Tibial nerve (tissue), 4 donors: Measurements from ENCODE around the gene NDUFA13. TPM values are rescaled to one million over a fixed set of nuclear protein-coding genes. Genes with fewer than 3 reads are reported as not detected.

ENCODE experiments used
- DNase-seq, 2 donors: peaks; one replicate each; pipeline ENCODE4 v3.0.0-alpha.2; 2019; ENCODE audit warnings: low spot score in 2 of 2
- H3K27ac ChIP-seq, 4 donors: fragments of 200-600 bp; sonication (generic) in 3 of 4; one replicate each; pipeline ENCODE4 v1.5.1; 2017 to 2019; ENCODE audit warnings: mild to moderate bottlenecking in 1 of 4
- H3K27me3 ChIP-seq, 2 donors: fragments of 200-600 bp; sonication (generic) in 1 of 2; one replicate each; pipeline versions ENCODE4 v1.5.1 to v1.6.0; 2017 to 2019
- H3K36me3 ChIP-seq, 3 donors: fragments of 200-600 bp; sonication (generic); one replicate each; pipeline ENCODE4 v1.5.1; 2018 to 2019
- H3K4me1 ChIP-seq, 4 donors: fragments of 200-600 bp; sonication (generic) in 3 of 4; one replicate each; pipeline ENCODE4 v1.5.1; 2017 to 2019
- H3K4me3 ChIP-seq, 4 donors: fragments of 200-600 bp; sonication (generic) in 3 of 4; one replicate each; pipeline ENCODE4 v1.5.1; 2017 to 2019; ENCODE audit warnings: mild to moderate bottlenecking in 1 of 4, moderate library complexity in 1 of 4
- H3K9me3 ChIP-seq, 4 donors: fragments of 200-600 bp; sonication (generic) in 3 of 4; one replicate each; pipeline ENCODE4 v1.5.1; 2017 to 2019
- EP300 ChIP-seq, 2 donors: sonication (generic); formaldehyde crosslinking; IDR thresholded peaks; one replicate each; pipeline ENCODE4 v1.6.1; 2017; ENCODE audit warnings: antibody characterized with exemption in 2 of 2, mild to moderate bottlenecking in 1 of 2
- POLR2A ChIP-seq, 2 donors: fragments of 450-650 bp; IDR thresholded peaks; one replicate each; pipeline ENCODE4 v1.6.1; 2017; ENCODE audit warnings: antibody characterized with exemption in 2 of 2, mild to moderate bottlenecking in 2 of 2, moderate library complexity in 2 of 2
- WGBS, 2 donors: methylation state at CpG; one replicate each; pipeline ENCODE4 v1.1.5; 2018; 5-methylcytosine and 5-hydroxymethylcytosine counted together
- total RNA-seq, 4 donors: library from RNA; depleted of rRNA; stranded (reverse); fragments of >200 nt; gene quantifications; one replicate each; pipeline ENCODE4 v1.1.0, GENCODE V29; 2016
- TF ChIP-seq, protein P1 (sequence below), 5 experiments: fragments of 200-600 bp in 3 of 5; fragments of 450-650 bp in 2 of 5; sonication (generic) in 3 of 5; IDR thresholded peaks; one replicate each; pipeline ENCODE4 v1.5.1; 2016 to 2019; ENCODE audit warnings: antibody characterized with exemption in 5 of 5, mild to moderate bottlenecking in 3 of 5, moderate library complexity in 2 of 5

Gene NDUFA13
- total RNA-seq, 4 donors from 2014 or later, result 27.3 to 93.6 (median 61.6) TPM

- WGBS, 2 donors, result 83 to 84% methylated on average over 20 to 25 of the region's 34 CpGs
Observed at GRCh38 chr19:19535311-19536191, 19.5 kb downstream of the NDUFA13 start.

DNA sequence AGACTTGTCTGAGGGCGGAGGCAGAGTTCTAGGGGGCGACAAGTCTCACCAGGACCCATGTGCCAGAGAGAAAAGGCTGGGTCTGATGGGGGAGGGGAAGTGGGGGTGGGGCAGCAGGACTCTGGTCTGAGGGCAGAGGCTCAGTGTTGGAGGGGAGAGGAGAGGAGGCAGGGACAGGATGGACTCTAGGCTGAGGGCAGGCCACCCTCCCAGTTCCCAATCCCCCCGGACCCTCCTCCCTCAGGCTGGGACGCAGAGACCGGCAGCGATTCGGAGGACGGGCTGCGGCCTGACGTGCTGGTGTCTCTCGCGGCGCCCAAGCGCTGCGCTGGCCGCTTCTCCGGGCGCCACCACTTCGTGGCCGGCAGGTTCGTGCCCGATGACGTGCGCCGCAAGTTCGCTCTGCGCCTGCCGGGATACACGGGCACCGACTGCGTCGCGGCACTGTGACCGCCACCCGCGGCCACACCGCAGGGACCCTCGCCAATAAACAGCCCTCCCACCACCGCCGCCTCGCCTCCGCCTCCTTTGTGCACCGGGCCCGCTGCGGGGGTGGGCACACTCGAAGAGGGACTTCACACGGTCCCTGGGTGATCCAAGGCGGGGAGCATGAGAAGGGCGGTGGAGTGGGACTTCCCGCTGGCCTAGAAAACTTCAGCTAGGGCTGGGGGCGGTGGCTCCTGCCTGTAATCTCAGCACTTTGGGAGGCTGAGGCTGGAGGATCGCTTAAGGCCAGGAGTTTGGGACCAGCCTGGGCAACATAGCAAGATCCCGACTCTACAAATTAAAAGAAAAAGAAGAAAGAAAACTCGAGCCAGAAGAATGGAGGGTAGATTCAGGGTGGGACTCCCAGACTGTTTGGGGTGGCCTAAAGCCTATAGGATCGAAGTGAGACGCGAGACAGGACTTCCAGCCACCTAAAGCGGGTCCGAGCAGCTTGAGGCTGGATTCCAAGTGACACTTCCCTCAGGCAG lies 21.3 kb downstream of the NDUFA13 start:
- H3K27ac ChIP-seq, result no peak overlapping the region
- peaks cover 0 to 43% (median 25%) of the 10 kb centered on the region in 4 donors for H3K4me1 ChIP-seq
- TF ChIP-seq EP300 (IDR thresholded peaks at IDR 0.05) (no peak), POLR2A (IDR thresholded peaks at IDR 0.05) (no peak)
- TF ChIP-seq, protein P1, sequence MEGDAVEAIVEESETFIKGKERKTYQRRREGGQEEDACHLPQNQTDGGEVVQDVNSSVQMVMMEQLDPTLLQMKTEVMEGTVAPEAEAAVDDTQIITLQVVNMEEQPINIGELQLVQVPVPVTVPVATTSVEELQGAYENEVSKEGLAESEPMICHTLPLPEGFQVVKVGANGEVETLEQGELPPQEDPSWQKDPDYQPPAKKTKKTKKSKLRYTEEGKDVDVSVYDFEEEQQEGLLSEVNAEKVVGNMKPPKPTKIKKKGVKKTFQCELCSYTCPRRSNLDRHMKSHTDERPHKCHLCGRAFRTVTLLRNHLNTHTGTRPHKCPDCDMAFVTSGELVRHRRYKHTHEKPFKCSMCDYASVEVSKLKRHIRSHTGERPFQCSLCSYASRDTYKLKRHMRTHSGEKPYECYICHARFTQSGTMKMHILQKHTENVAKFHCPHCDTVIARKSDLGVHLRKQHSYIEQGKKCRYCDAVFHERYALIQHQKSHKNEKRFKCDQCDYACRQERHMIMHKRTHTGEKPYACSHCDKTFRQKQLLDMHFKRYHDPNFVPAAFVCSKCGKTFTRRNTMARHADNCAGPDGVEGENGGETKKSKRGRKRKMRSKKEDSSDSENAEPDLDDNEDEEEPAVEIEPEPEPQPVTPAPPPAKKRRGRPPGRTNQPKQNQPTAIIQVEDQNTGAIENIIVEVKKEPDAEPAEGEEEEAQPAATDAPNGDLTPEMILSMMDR (IDR thresholded peaks at IDR 0.05), result no peak
- peaks cover 0 to 5% (median 0%) of the 10 kb centered on the region in 4 donors for H3K9me3 ChIP-seq
- H3K27me3 ChIP-seq, result peaks cover 2 to 53% of the 10 kb centered on the region in 2 donors
- H3K4me3 ChIP-seq, result peak overlapping the region in 1 of 4 donors; percentile 23
- 42 to 59% methylated on average over 15 to 51 of the region's 59 CpGs for WGBS, 2 donors
- no peak for DNase-seq
- H3K36me3 ChIP-seq, result peaks cover 0 to 9% (median 0%) of the 10 kb centered on the region in 3 donors

More at GRCh38 chr19:19535311-19536191, 19.5 kb downstream of the NDUFA13 start:
- peaks cover 0 to 5% (median 0%) of the 10 kb centered on the region in 4 donors for H3K9me3 ChIP-seq
- no peak overlapping the region for H3K27ac ChIP-seq
- TF ChIP-seq EP300 (IDR thresholded peaks at IDR 0.05) (no peak), POLR2A (IDR thresholded peaks at IDR 0.05) (no peak)
- TF ChIP-seq, protein P1 (IDR thresholded peaks at IDR 0.05), result no peak
- H3K36me3 ChIP-seq, result peaks cover 0 to 9% (median 0%) of the 10 kb centered on the region in 3 donors
- H3K27me3 ChIP-seq, result peaks cover 2 to 35% of the 10 kb centered on the region in 2 donors
- H3K4me3 ChIP-seq, result no peak overlapping the region
- peaks cover 0 to 41% (median 20%) of the 10 kb centered on the region in 4 donors for H3K4me1 ChIP-seq
- no peak for DNase-seq

- 5 to 6% methylated on average over 15 to 29 of the region's 56 CpGs for WGBS, 2 donors
- Histone ChIP-seq H3K27me3 (peaks cover 2 to 62% of the 10 kb centered on the region in 2 donors), H3K27ac (no peak within 1 kb of the TSS), H3K4me1 (peaks cover 0 to 39% (median 22%) of the 10 kb centered on the region in 4 donors), H3K4me3 (peak within 1 kb of the TSS in 2 of 4 donors; percentile 23 to 44), H3K36me3 (peaks cover 0 to 9% (median 0%) of the 10 kb centered on the region in 3 donors), H3K9me3 (peaks cover 0 to 5% (median 0%) of the 10 kb centered on the region in 4 donors)
- TF ChIP-seq EP300 (IDR thresholded peaks at IDR 0.05), result no peak
- TF ChIP-seq POLR2A (IDR thresholded peaks at IDR 0.05), result no peak
- TF ChIP-seq, protein P1 (IDR thresholded peaks at IDR 0.05), result no peak
- DNase-seq, result no peak
Observed at GRCh38 chr19:19538061-19538784, 22.2 kb downstream of the NDUFA13 start, which contains the start of gene CILP2. Gene CILP2 (plus strand): TSS chr19:19538265. CDS start chr19:19538350, 85 bp downstream.

DNA sequence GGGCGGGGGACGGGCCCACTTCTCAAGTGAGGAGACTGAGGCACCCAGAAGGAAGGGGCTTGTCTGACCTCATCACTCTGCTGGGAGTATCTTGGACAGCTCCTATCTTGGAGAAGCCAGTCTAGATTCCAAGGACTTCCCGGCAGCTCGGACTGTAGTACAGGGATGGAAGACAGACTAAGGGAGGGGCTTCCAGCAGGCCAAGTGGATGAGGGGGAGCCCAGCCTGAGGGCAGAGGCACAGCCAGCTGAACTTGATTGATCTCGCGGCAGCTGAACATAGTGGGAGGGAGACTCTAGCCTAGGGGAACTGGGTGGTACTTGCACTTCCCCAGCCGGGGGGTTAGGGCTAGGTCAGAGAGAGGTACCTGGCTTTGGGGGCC lies 22.8 kb downstream of the NDUFA13 start:
- Histone ChIP-seq H3K4me3 (no peak overlapping the region), H3K9me3 (peaks cover 0 to 5% (median 0%) of the 10 kb centered on the region in 4 donors), H3K36me3 (peaks cover 0 to 9% (median 0%) of the 10 kb centered on the region in 3 donors), H3K4me1 (peaks cover 0 to 39% (median 22%) of the 10 kb centered on the region in 4 donors), H3K27ac (no peak overlapping the region), H3K27me3 (peaks cover 2 to 67% of the 10 kb centered on the region in 2 donors)
- TF ChIP-seq, protein P1 (IDR thresholded peaks at IDR 0.05), result no peak
- no peak for TF ChIP-seq EP300 (IDR thresholded peaks at IDR 0.05)
- no peak for TF ChIP-seq POLR2A (IDR thresholded peaks at IDR 0.05)
- 15 to 26% methylated on average over 6 to 7 of the region's 7 CpGs for WGBS, 2 donors
- DNase-seq, result no peak
